ENCODE measurements around the gene PROC. TPM values are rescaled to one million over a fixed set of nuclear protein-coding genes. Genes with fewer than 3 reads are reported as not detected.
A peak's percentile ranks its signal among the peaks of the same experiment; 100 is the strongest.
"Not testable (repeated sequence)": the region's sequence is repeated elsewhere in the genome, so short reads cannot be mapped to it uniquely, and the experiment has no call there.

Gene PROC
- total RNA-seq, 2 experiments from 2014 or later: not detected

- ChIA-PET POLR2A (interaction anchor here (1.1 kb wide), 1 partner anchor 20 kb away, joined by 3 read pairs; no protein-coding TSS in a partner anchor), CTCF (no interaction called here)
- H3K4me1 Mint-ChIP-seq (ENCODE audit: low read depth): peaks cover 28% of the 10 kb centered on the region
- H3K36me3 Mint-ChIP-seq (ENCODE audit: low read depth): peaks cover 3% of the 10 kb centered on the region
- H3K27me3 Mint-ChIP-seq (ENCODE audit: low read depth): peaks cover 9% of the 10 kb centered on the region
- H3K27ac Mint-ChIP-seq: no peak overlapping the region
- peak overlapping the region; percentile 61 for H3K4me3 Mint-ChIP-seq
- DNase-seq (peak; percentile 80), ATAC-seq (peak; percentile 95)
- no peaks in the 10 kb centered on the region for H3K9me3 Mint-ChIP-seq (ENCODE audit: insufficient read depth)
Measured at GRCh38 chr2:127408004-127408806, 10.0 kb upstream of the PROC start.

GRCh38 chr2:127408807-127409099 lies 9.5 kb upstream of the PROC start:
- peaks cover 28% of the 10 kb centered on the region for H3K4me1 Mint-ChIP-seq (ENCODE audit: low read depth)
- H3K27ac Mint-ChIP-seq: no peak overlapping the region
- peak overlapping the region; percentile 61 for H3K4me3 Mint-ChIP-seq
- DNase-seq (no peak), ATAC-seq (no peak)
- ChIA-PET CTCF (no interaction called here), POLR2A (interaction anchor here (1.1 kb wide), 1 partner anchor 20 kb away, joined by 3 read pairs; no protein-coding TSS in a partner anchor)
- H3K27me3 Mint-ChIP-seq (ENCODE audit: low read depth): peaks cover 10% of the 10 kb centered on the region
- H3K9me3 Mint-ChIP-seq (ENCODE audit: insufficient read depth): no peaks in the 10 kb centered on the region
- H3K36me3 Mint-ChIP-seq (ENCODE audit: low read depth): peaks cover 3% of the 10 kb centered on the region

GRCh38 chr2:127409716-127410115 lies 8.5 kb upstream of the PROC start:
- POLR2A ChIA-PET: not testable (repeated sequence)
- CTCF ChIA-PET: interaction anchor here (1.7 kb wide), 1 partner anchor 9 kb away, joined by 4 read pairs; no protein-coding TSS in a partner anchor

GRCh38 chr2:127410871-127411652 lies 7.2 kb upstream of the PROC start:
- Mint-ChIP-seq H3K9me3 (ENCODE audit: insufficient read depth) (no peaks in the 10 kb centered on the region), H3K4me3 (peak overlapping the region; percentile 42), H3K36me3 (ENCODE audit: low read depth) (peaks cover 3% of the 10 kb centered on the region), H3K27me3 (ENCODE audit: low read depth) (peaks cover 8% of the 10 kb centered on the region), H3K27ac (peak overlapping the region; percentile 80), H3K4me1 (ENCODE audit: low read depth) (peaks cover 32% of the 10 kb centered on the region)
- DNase-seq (no peak), ATAC-seq (no peak)
- ChIA-PET POLR2A (interaction anchor here (0.5 to 1.4 kb wide), 5 partner anchors 21 to 401 kb away, joined by 3 to 6 read pairs (median 5); partner anchors contain the start of gene ERCC3), CTCF (interaction anchor here (0.9 to 1.8 kb wide), 6 partner anchors 8 to 119 kb away, joined by 3 to 6 read pairs (median 4); no protein-coding TSS in a partner anchor)

More at GRCh38 chr2:127409716-127410115, 8.5 kb upstream of the PROC start:
- ATAC-seq; H3K27me3 Mint-ChIP-seq (ENCODE audit: low read depth); H3K36me3 Mint-ChIP-seq (ENCODE audit: low read depth); H3K9me3 Mint-ChIP-seq (ENCODE audit: insufficient read depth); H3K4me3 Mint-ChIP-seq; DNase-seq: not testable (repeated sequence)
- Mint-ChIP-seq H3K4me1 (ENCODE audit: low read depth) (peaks cover 28% of the 10 kb centered on the region), H3K27ac (peak overlapping the region; percentile 13)

GRCh38 chr2:127411653-127412369 lies 6.4 kb upstream of the PROC start:
- no peak for DNase-seq
- Mint-ChIP-seq H3K27ac (no peak overlapping the region), H3K4me1 (ENCODE audit: low read depth) (peaks cover 39% of the 10 kb centered on the region), H3K36me3 (ENCODE audit: low read depth) (peaks cover 3% of the 10 kb centered on the region), H3K9me3 (ENCODE audit: insufficient read depth) (no peaks in the 10 kb centered on the region), H3K27me3 (ENCODE audit: low read depth) (peaks cover 8% of the 10 kb centered on the region), H3K4me3 (no peak overlapping the region)
- CTCF ChIA-PET: interaction anchor here (1.0 to 1.8 kb wide), 2 partner anchors 15 to 67 kb away, joined by 3 to 6 read pairs; no protein-coding TSS in a partner anchor
- ATAC-seq: no peak
- POLR2A ChIA-PET: interaction anchor here (0.5 to 1.4 kb wide), 4 partner anchors 22 to 118 kb away, joined by 3 to 6 read pairs (median 5); partner anchors contain the start of gene ERCC3

- POLR2A ChIA-PET: interaction anchor here (0.8 kb wide), 1 partner anchor 9 kb away, joined by 3 read pairs; no protein-coding TSS in a partner anchor
- peaks cover 38% of the 10 kb centered on the region for H3K4me1 Mint-ChIP-seq (ENCODE audit: low read depth)
Measured at GRCh38 chr2:127413200-127413599, 5.0 kb upstream of the PROC start.

GRCh38 chr2:127413782-127414637 lies 4.2 kb upstream of the PROC start:
- CTCF ChIA-PET: interaction anchor here (0.7 to 1.9 kb wide), 6 partner anchors 11 to 65 kb away, joined by 3 to 8 read pairs (median 4); no protein-coding TSS in a partner anchor
- ATAC-seq: no peak
- peaks cover 3% of the 10 kb centered on the region for H3K36me3 Mint-ChIP-seq (ENCODE audit: low read depth)
- no peak for DNase-seq
- H3K4me1 Mint-ChIP-seq (ENCODE audit: low read depth): peaks cover 36% of the 10 kb centered on the region
- peaks cover 11% of the 10 kb centered on the region for H3K27me3 Mint-ChIP-seq (ENCODE audit: low read depth)
- POLR2A ChIA-PET: interaction anchor here (0.6 to 1.4 kb wide), 4 partner anchors 10 to 121 kb away, joined by 3 to 5 read pairs (median 4); partner anchors contain the start of gene ERCC3
- no peak overlapping the region for H3K27ac Mint-ChIP-seq
- H3K9me3 Mint-ChIP-seq (ENCODE audit: insufficient read depth): no peaks in the 10 kb centered on the region
- H3K4me3 Mint-ChIP-seq: no peak overlapping the region

More at GRCh38 chr2:127413200-127413599, 5.0 kb upstream of the PROC start:
- H3K36me3 Mint-ChIP-seq (ENCODE audit: low read depth): peaks cover 3% of the 10 kb centered on the region
- no peak overlapping the region for H3K27ac Mint-ChIP-seq
- H3K9me3 Mint-ChIP-seq (ENCODE audit: insufficient read depth): no peaks in the 10 kb centered on the region
- DNase-seq: no peak
- ATAC-seq: no peak
- CTCF ChIA-PET: interaction anchor here (0.7 to 1.7 kb wide), 4 partner anchors 11 to 66 kb away, joined by 3 to 8 read pairs (median 4); no protein-coding TSS in a partner anchor
- H3K27me3 Mint-ChIP-seq (ENCODE audit: low read depth): peaks cover 10% of the 10 kb centered on the region
- H3K4me3 Mint-ChIP-seq: no peak overlapping the region

- Mint-ChIP-seq H3K27me3 (ENCODE audit: low read depth) (peaks cover 11% of the 10 kb centered on the region), H3K9me3 (ENCODE audit: insufficient read depth) (no peaks in the 10 kb centered on the region), H3K4me1 (ENCODE audit: low read depth) (peaks cover 35% of the 10 kb centered on the region), H3K27ac (no peak overlapping the region), H3K36me3 (ENCODE audit: low read depth) (peaks cover 3% of the 10 kb centered on the region), H3K4me3 (no peak overlapping the region)
- ChIA-PET CTCF (interaction anchor here (0.7 to 2.4 kb wide), 17 partner anchors 10 to 217 kb away, joined by 3 to 10 read pairs (median 4); partner anchors contain the start of gene ERCC3), POLR2A (interaction anchor here (0.7 to 1.5 kb wide), 4 partner anchors 10 to 122 kb away, joined by 3 to 5 read pairs (median 4); partner anchors contain the start of gene ERCC3)
- DNase-seq (no peak), ATAC-seq (no peak)
Measured at GRCh38 chr2:127414638-127415592, 3.3 kb upstream of the PROC start.

GRCh38 chr2:127415593-127416505 lies 2.4 kb upstream of the PROC start:
- POLR2A ChIA-PET: interaction anchor here (0.6 to 1.5 kb wide), 5 partner anchors 27 to 1005 kb away, joined by 3 to 7 read pairs (median 4); no protein-coding TSS in a partner anchor
- peaks cover 3% of the 10 kb centered on the region for H3K36me3 Mint-ChIP-seq (ENCODE audit: low read depth)

More at GRCh38 chr2:127415593-127416505, 2.4 kb upstream of the PROC start:
- H3K4me1 Mint-ChIP-seq (ENCODE audit: low read depth): peaks cover 30% of the 10 kb centered on the region
- peaks cover 13% of the 10 kb centered on the region for H3K27me3 Mint-ChIP-seq (ENCODE audit: low read depth)
- H3K9me3 Mint-ChIP-seq (ENCODE audit: insufficient read depth): no peaks in the 10 kb centered on the region
- peak overlapping the region; percentile 75 for H3K4me3 Mint-ChIP-seq
- peak; percentile 83 for DNase-seq
- peak overlapping the region; percentile 74 for H3K27ac Mint-ChIP-seq
- peak; percentile 95 for ATAC-seq
- CTCF ChIA-PET: interaction anchor here (0.6 to 2.4 kb wide), 20 partner anchors 9 to 218 kb away, joined by 3 to 10 read pairs (median 4); partner anchors contain the start of gene ERCC3

All from activated CD8-positive, alpha-beta T cell treated with anti-CD3 and anti-CD28 coated beads, Interleukin-2, amount 10 ng/mL, durations not matched to agents 7 days and 5 days (primary cell).